ENCODE results near the gene TLCD1. TPM values are rescaled to one million over a fixed set of nuclear protein-coding genes. Genes with fewer than 3 reads are reported as not detected.

The TLCD1 gene
- total and polyA plus RNA-seq, 10 donors = 0.97 to 3.5 (median 2.3) TPM; not detected in 1

DNA sequence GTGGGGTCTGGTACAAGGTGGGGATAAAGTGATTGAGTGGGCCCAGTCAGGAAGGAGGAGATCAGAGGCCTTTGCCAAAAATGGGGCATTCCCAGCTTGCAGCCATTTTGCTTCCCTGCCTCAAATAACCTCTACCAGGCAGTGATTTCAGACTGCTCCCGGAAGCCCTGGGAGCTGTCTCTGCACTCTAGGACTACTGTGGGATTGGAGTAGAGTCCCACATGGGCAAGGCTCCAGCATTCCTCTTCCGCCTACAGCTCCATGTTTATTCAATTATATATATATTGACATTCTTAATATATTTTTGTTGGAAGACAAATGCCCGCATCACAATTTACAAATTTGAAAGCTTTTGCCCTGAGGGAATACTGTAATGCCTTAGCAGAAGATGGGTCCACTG lies 50.5 kb downstream of the TLCD1 start:
- Histone ChIP-seq H3K27me3 (replicated peaks in 1 of 7) (no peaks in the 10 kb centered on the region), H3K4me3 (no peak overlapping the region), H3K9me3 (no peaks in the 10 kb centered on the region), H3K36me3 (peaks cover 14 to 100% (median 100%) of the 10 kb centered on the region in 6 donors), H3K27ac (no peak overlapping the region), H3K4me1 (no peaks in the 10 kb centered on the region)
- TF ChIP-seq, protein P1, sequence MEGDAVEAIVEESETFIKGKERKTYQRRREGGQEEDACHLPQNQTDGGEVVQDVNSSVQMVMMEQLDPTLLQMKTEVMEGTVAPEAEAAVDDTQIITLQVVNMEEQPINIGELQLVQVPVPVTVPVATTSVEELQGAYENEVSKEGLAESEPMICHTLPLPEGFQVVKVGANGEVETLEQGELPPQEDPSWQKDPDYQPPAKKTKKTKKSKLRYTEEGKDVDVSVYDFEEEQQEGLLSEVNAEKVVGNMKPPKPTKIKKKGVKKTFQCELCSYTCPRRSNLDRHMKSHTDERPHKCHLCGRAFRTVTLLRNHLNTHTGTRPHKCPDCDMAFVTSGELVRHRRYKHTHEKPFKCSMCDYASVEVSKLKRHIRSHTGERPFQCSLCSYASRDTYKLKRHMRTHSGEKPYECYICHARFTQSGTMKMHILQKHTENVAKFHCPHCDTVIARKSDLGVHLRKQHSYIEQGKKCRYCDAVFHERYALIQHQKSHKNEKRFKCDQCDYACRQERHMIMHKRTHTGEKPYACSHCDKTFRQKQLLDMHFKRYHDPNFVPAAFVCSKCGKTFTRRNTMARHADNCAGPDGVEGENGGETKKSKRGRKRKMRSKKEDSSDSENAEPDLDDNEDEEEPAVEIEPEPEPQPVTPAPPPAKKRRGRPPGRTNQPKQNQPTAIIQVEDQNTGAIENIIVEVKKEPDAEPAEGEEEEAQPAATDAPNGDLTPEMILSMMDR (IDR thresholded peaks at IDR 0.05 in 8 of 11, conservative IDR thresholded peaks at IDR 0.05 in 3 of 11) = no peak
- TF ChIP-seq POLR2AphosphoS5 (IDR thresholded peaks at IDR 0.05) (no peak), POLR2A (IDR thresholded peaks at IDR 0.05) (no peak)
- 93 to 98% (median 97%) methylated on average over 3 of the region's 3 CpGs for WGBS, 5 donors
- no peak for DNase-seq
- intact Hi-C loops (cut with DNase I; ENCODE audit: low total_unique reads) = no loop called here

Small RNA genes within 50 kb of the gene (small RNA-seq; reads per million reads assigned to genes)
- 0 reads per million in 4 donors for gene SNORD42A
- gene SNORD42B = 0 to 0.17 (median 0) reads per million in 4 donors
- 0 reads per million in 4 donors for gene SNORD4A
- gene SNORD4B = 0 reads per million in 4 donors

Other genes with a start within 250 kb of the TLCD1 start
- gene FOXN1, start 219.9 kb downstream of the TLCD1 start, total RNA-seq = not detected
- gene FOXN1, start 219.9 kb downstream of the TLCD1 start, polyA plus RNA-seq = not detected
- 10 to 100 TPM; 41.5 to 76.0 (median 65.7) TPM for gene UNC119, start 173.6 kb downstream of the TLCD1 start, total RNA-seq
- gene UNC119, start 173.6 kb downstream of the TLCD1 start, polyA plus RNA-seq = 10 to 100 TPM; 52.9 to 68.6 (median 59.1) TPM
- 10 to 100 TPM; 43.7 to 77.6 (median 56.4) TPM for gene PIGS, start 154.7 kb downstream of the TLCD1 start, total RNA-seq
- 10 to 100 TPM; 13.3 to 21.4 (median 17.6) TPM for gene PIGS, start 154.7 kb downstream of the TLCD1 start, polyA plus RNA-seq
- gene ALDOC, start 149.3 kb downstream of the TLCD1 start, total RNA-seq = 10 to 100 TPM; 18.1 to 64.4 (median 40.3) TPM
- gene ALDOC, start 149.3 kb downstream of the TLCD1 start, polyA plus RNA-seq = 10 to 100 TPM; 16.9 to 24.8 (median 19.1) TPM
- gene SPAG5, start 127.2 kb downstream of the TLCD1 start, total RNA-seq = 10 to 100 TPM in 5 of 7 donors, 1 to 10 TPM in 2; 6.2 to 19.7 (median 14.3) TPM
- 10 to 100 TPM in 2 of 3 donors, 1 to 10 TPM in 1; 9.6 to 18.0 (median 14.9) TPM for gene SPAG5, start 127.2 kb downstream of the TLCD1 start, polyA plus RNA-seq
- gene RSKR, start 112.0 kb downstream of the TLCD1 start, total RNA-seq = 10 to 100 TPM; 11.6 to 30.9 (median 19.3) TPM
- 1 to 10 TPM; 2.1 to 4.5 (median 2.8) TPM for gene RSKR, start 112.0 kb downstream of the TLCD1 start, polyA plus RNA-seq
- gene BLTP2, start 81.1 kb downstream of the TLCD1 start, total RNA-seq = 100 to 1,000 TPM; 143 to 193 (median 149) TPM
- 10 to 100 TPM; 11.8 to 25.2 (median 14.6) TPM for gene BLTP2, start 81.1 kb downstream of the TLCD1 start, polyA plus RNA-seq
- gene SDF2, start 64.3 kb downstream of the TLCD1 start, total RNA-seq = 10 to 100 TPM; 43.1 to 54.5 (median 48.7) TPM
- gene SDF2, start 64.3 kb downstream of the TLCD1 start, polyA plus RNA-seq = 10 to 100 TPM; 28.7 to 38.3 (median 35.2) TPM
- 10 to 100 TPM; 68.5 to 91.2 (median 78.7) TPM for gene SUPT6H, start 64.0 kb downstream of the TLCD1 start, total RNA-seq
- gene SUPT6H, start 64.0 kb downstream of the TLCD1 start, polyA plus RNA-seq = 10 to 100 TPM; 11.6 to 29.7 (median 24.0) TPM
- gene PROCA1, start 14.3 kb downstream of the TLCD1 start, total RNA-seq = 1 to 10 TPM; 4.3 to 8.5 (median 6.6) TPM
- gene PROCA1, start 14.3 kb downstream of the TLCD1 start, polyA plus RNA-seq = 10 to 100 TPM in 2 of 3 donors, 1 to 10 TPM in 1; 6.0 to 14.5 (median 12.8) TPM
- 100 to 1,000 TPM in 1 of 7 donors, 10 to 100 TPM in 6; 31.4 to 111 (median 49.4) TPM for gene RAB34, start 8.4 kb downstream of the TLCD1 start, total RNA-seq
- gene RAB34, start 8.4 kb downstream of the TLCD1 start, polyA plus RNA-seq = 10 to 100 TPM; 45.6 to 59.5 (median 56.6) TPM
- gene RPL23A, start 6.2 kb downstream of the TLCD1 start, total RNA-seq = 1,000 to 10,000 TPM in 4 of 7 donors, 100 to 1,000 TPM in 3; 571 to 2,010 (median 1,472) TPM
- gene RPL23A, start 6.2 kb downstream of the TLCD1 start, polyA plus RNA-seq = 1,000 to 10,000 TPM; 2,562 to 3,144 (median 3,044) TPM
- 10 to 100 TPM in 6 of 7 donors, 1 to 10 TPM in 1; 8.9 to 17.6 (median 12.8) TPM for gene NEK8, start 2.6 kb upstream of the TLCD1 start, total RNA-seq
- gene NEK8, start 2.6 kb upstream of the TLCD1 start, polyA plus RNA-seq = 10 to 100 TPM in 1 of 3 donors, 1 to 10 TPM in 2; 7.3 to 14.3 (median 7.7) TPM
- 10 to 100 TPM; 19.8 to 75.5 (median 32.7) TPM for gene TRAF4, start 17.8 kb upstream of the TLCD1 start, total RNA-seq
- 10 to 100 TPM; 24.8 to 38.1 (median 35.6) TPM for gene TRAF4, start 17.8 kb upstream of the TLCD1 start, polyA plus RNA-seq
- gene FAM222B, start 116.6 kb upstream of the TLCD1 start, total RNA-seq = 10 to 100 TPM; 11.6 to 23.6 (median 17.5) TPM
- gene FAM222B, start 116.6 kb upstream of the TLCD1 start, polyA plus RNA-seq = 1 to 10 TPM; 2.9 to 5.3 (median 3.0) TPM
- 10 to 100 TPM; 28.4 to 51.9 (median 38.8) TPM for gene ERAL1, start 128.8 kb upstream of the TLCD1 start, total RNA-seq
- gene ERAL1, start 128.8 kb upstream of the TLCD1 start, polyA plus RNA-seq = 10 to 100 TPM; 31.2 to 39.7 (median 38.6) TPM
- gene FLOT2, start 171.5 kb upstream of the TLCD1 start, total RNA-seq = 100 to 1,000 TPM; 133 to 259 (median 202) TPM
- 100 to 1,000 TPM in 1 of 3 donors, 10 to 100 TPM in 2; 80.8 to 119 (median 92.8) TPM for gene FLOT2, start 171.5 kb upstream of the TLCD1 start, polyA plus RNA-seq
- gene DHRS13, start 176.8 kb upstream of the TLCD1 start, total RNA-seq = 10 to 100 TPM; 14.7 to 51.2 (median 21.2) TPM
- gene DHRS13, start 176.8 kb upstream of the TLCD1 start, polyA plus RNA-seq = 10 to 100 TPM; 12.2 to 12.6 (median 12.6) TPM
- gene PHF12, start 225.3 kb upstream of the TLCD1 start, total RNA-seq = 100 to 1,000 TPM in 2 of 7 donors, 10 to 100 TPM in 5; 65.9 to 118 (median 84.9) TPM
- 10 to 100 TPM; 16.2 to 22.0 (median 20.0) TPM for gene PHF12, start 225.3 kb upstream of the TLCD1 start, polyA plus RNA-seq

All from spleen (tissue), 11 donors.